Coronary artery (tissue), 2 donors: Measurements from ENCODE around the gene IRF7.

Experiments used
- DNase-seq: peaks from one replicate; pipeline ENCODE4 v3.0.0-alpha.2; 2017; ENCODE audit warnings: low spot score
- H3K27ac ChIP-seq, 2 donors: fragments of 200-600 bp; sonication (generic); one replicate each; pipeline ENCODE4 v1.5.1; 2016 to 2019
- H3K4me3 ChIP-seq: fragments of 200-600 bp; sonication (generic); 2 replicates; pipeline ENCODE4 v1.5.1; 2016; ENCODE audit warnings: mild to moderate bottlenecking, moderate library complexity
- CTCF ChIP-seq: fragments of 200-600 bp; sonication (generic); IDR thresholded peaks from one replicate; pipeline ENCODE4 v1.5.1; 2019; ENCODE audit warnings: antibody characterized with exemption

The IRF7 gene

GRCh38 chr11:614623-615503 lies 887 bp downstream of the IRF7 start:
- Histone ChIP-seq H3K4me3 (peak overlapping the region; percentile 84), H3K27ac (peak overlapping the region; percentile 79 to 92)
- TF ChIP-seq CTCF, result no peak
- peak; percentile 73 for DNase-seq

- H3K4me3 ChIP-seq, result peak overlapping the region; percentile 84
- no peak for TF ChIP-seq CTCF
Observed at GRCh38 chr11:614021-614622, 1.6 kb downstream of the IRF7 start.

GRCh38 chr11:613369-613968 lies 2.3 kb downstream of the IRF7 start:
- no peak for DNase-seq
- Histone ChIP-seq H3K27ac (peak overlapping the region in 1 of 2 donors; percentile 92), H3K4me3 (peak overlapping the region; percentile 84)
- TF ChIP-seq CTCF, result no peak

More at GRCh38 chr11:614021-614622, 1.6 kb downstream of the IRF7 start:
- DNase-seq, result no peak
- H3K27ac ChIP-seq, result peak overlapping the region in 1 of 2 donors; percentile 92

- DNase-seq, result no peak
Observed at GRCh38 chr11:612961-613300, 2.8 kb downstream of the IRF7 start.

GRCh38 chr11:612201-612960 lies 3.4 kb downstream of the IRF7 start:
- no peak for DNase-seq
- Histone ChIP-seq H3K4me3 (no peak overlapping the region), H3K27ac (no peak overlapping the region)
- TF ChIP-seq CTCF, result no peak

More at GRCh38 chr11:612961-613300, 2.8 kb downstream of the IRF7 start:
- peak overlapping the region in 1 of 2 donors; percentile 92 for H3K27ac ChIP-seq
- H3K4me3 ChIP-seq, result no peak overlapping the region
- no peak for TF ChIP-seq CTCF

GRCh38 chr11:611001-611996 lies 4.5 kb downstream of the IRF7 start:
- Histone ChIP-seq H3K27ac (no peak overlapping the region), H3K4me3 (no peak overlapping the region)
- no peak for DNase-seq
- TF ChIP-seq CTCF, result no peak
